GM18508 (cell line): ENCODE measurements around the gene CRYBG1.
"Not testable (repeated sequence)": the region's sequence is repeated elsewhere in the genome, so short reads cannot be mapped to it uniquely, and the experiment has no call there.

Experiments used
- ATAC-seq: cut with Tn5 transposase; IDR thresholded peaks from one replicate; pipeline ENCODE4 v1.9.1; 2021; ENCODE audit warnings: moderate number of reproducible peaks; ENCODE audit not compliant: insufficient read depth, unreplicated experiment

The CRYBG1 gene

GRCh38 chr6:106537662-106538061 is 177.1 kb downstream of the CRYBG1 start:
- ATAC-seq, result no peak

GRCh38 chr6:106538145-106538544 is 177.6 kb downstream of the CRYBG1 start:
- no peak for ATAC-seq

GRCh38 chr6:106539936-106540335 is 179.4 kb downstream of the CRYBG1 start:
- no peak for ATAC-seq

GRCh38 chr6:106540432-106540831 is 179.9 kb downstream of the CRYBG1 start:
- ATAC-seq, result no peak

GRCh38 chr6:106540907-106541306 is 180.4 kb downstream of the CRYBG1 start:
- ATAC-seq, result no peak

- no peak for ATAC-seq
Observed at GRCh38 chr6:106546261-106546690, 185.8 kb downstream of the CRYBG1 start.

GRCh38 chr6:106546691-106547414 is 186.3 kb downstream of the CRYBG1 start:
- ATAC-seq, result no peak

- no peak for ATAC-seq
Observed at GRCh38 chr6:106547601-106548453, 187.3 kb downstream of the CRYBG1 start.

- ATAC-seq, result not testable (repeated sequence)
Observed at GRCh38 chr6:106548926-106549455, 188.5 kb downstream of the CRYBG1 start.

GRCh38 chr6:106549521-106549920 is 189.0 kb downstream of the CRYBG1 start:
- ATAC-seq, result no peak

GRCh38 chr6:106551155-106551554 is 190.6 kb downstream of the CRYBG1 start:
- ATAC-seq, result no peak

- ATAC-seq, result no peak
Observed at GRCh38 chr6:106553440-106553839, 192.9 kb downstream of the CRYBG1 start.

GRCh38 chr6:106555767-106556166 is 195.2 kb downstream of the CRYBG1 start:
- no peak for ATAC-seq

- ATAC-seq, result no peak
Observed at GRCh38 chr6:106556368-106556960, 195.9 kb downstream of the CRYBG1 start.

- ATAC-seq, result no peak
Observed at GRCh38 chr6:106557837-106558236, 197.3 kb downstream of the CRYBG1 start.

GRCh38 chr6:106558364-106558763 is 197.8 kb downstream of the CRYBG1 start:
- no peak for ATAC-seq

- not testable (repeated sequence) for ATAC-seq
Observed at GRCh38 chr6:106559659-106560058, 199.1 kb downstream of the CRYBG1 start.

GRCh38 chr6:106560996-106561685 is 200.6 kb downstream of the CRYBG1 start:
- ATAC-seq, result no peak

- ATAC-seq, result no peak
Observed at GRCh38 chr6:106561686-106562405, 201.3 kb downstream of the CRYBG1 start.

- ATAC-seq, result no peak
Observed at GRCh38 chr6:106563614-106564013, 203.1 kb downstream of the CRYBG1 start.
